HEK293 (cell line): ENCODE measurements around the gene CXADR.
A peak's percentile ranks its signal among the peaks of the same experiment; 100 is the strongest.

ENCODE experiments used
- BCL11B ChIP-seq: fragments of 450-650 bp; formaldehyde crosslinking; IDR thresholded peaks from 2 replicates; pipeline ENCODE4 v1.5.1; 2016; ENCODE audit warnings: low read depth, missing biosample characterization, missing genetic modification characterization
- GLIS1 ChIP-seq: fragments of 450-650 bp; formaldehyde crosslinking; IDR thresholded peaks from 2 replicates; pipeline ENCODE4 v1.5.1; 2016; ENCODE audit warnings: missing biosample characterization, missing genetic modification characterization
- GLIS2 ChIP-seq: fragments of 450-650 bp; formaldehyde crosslinking; IDR thresholded peaks from 2 replicates; pipeline ENCODE4 v1.5.1; 2016; ENCODE audit warnings: missing biosample characterization, missing genetic modification characterization
- HOXA7 ChIP-seq: sonication (generic); formaldehyde crosslinking; IDR thresholded peaks from 2 replicates; pipeline ENCODE4 v1.8.1; 2022; ENCODE audit warnings: missing genetic modification reagents, borderline replicate concordance
- HOXD13 ChIP-seq: sonication (generic); formaldehyde crosslinking; IDR thresholded peaks from 2 replicates; pipeline ENCODE4 v1.8.0; 2022; ENCODE audit warnings: missing genetic modification reagents, borderline replicate concordance
- KLF7 ChIP-seq: fragments of 450-650 bp; formaldehyde crosslinking; IDR thresholded peaks from 2 replicates; pipeline ENCODE4 v1.5.1; 2016; ENCODE audit warnings: missing biosample characterization, missing genetic modification characterization, borderline replicate concordance
- SALL2 ChIP-seq: fragments of 450-650 bp; formaldehyde crosslinking; IDR thresholded peaks from 2 replicates; pipeline ENCODE4 v1.5.0; 2017; ENCODE audit warnings: missing biosample characterization, mild to moderate bottlenecking, missing genetic modification characterization, borderline replicate concordance
- SCRT2 ChIP-seq: fragments of 450-650 bp; formaldehyde crosslinking; IDR thresholded peaks from 2 replicates; pipeline ENCODE4 v1.5.1; 2016; ENCODE audit warnings: missing biosample characterization, missing genetic modification characterization
- ZFHX2 ChIP-seq: fragments of 450-650 bp; formaldehyde crosslinking; conservative IDR thresholded peaks from 2 replicates; pipeline ENCODE4 v1.5.1; 2016; ENCODE audit warnings: missing biosample characterization, missing genetic modification characterization
- ZNF112 ChIP-seq: fragments of 450-650 bp; formaldehyde crosslinking; IDR thresholded peaks from 2 replicates; pipeline ENCODE4 v1.5.0; 2017; ENCODE audit warnings: missing biosample characterization, missing genetic modification characterization
- ZNF133 ChIP-seq: fragments of 450-650 bp; formaldehyde crosslinking; IDR thresholded peaks from 2 replicates; pipeline ENCODE4 v1.5.1; 2016; ENCODE audit warnings: missing biosample characterization, missing genetic modification characterization
- ZNF146 ChIP-seq: fragments of 450-650 bp; formaldehyde crosslinking; IDR thresholded peaks from 2 replicates; pipeline ENCODE4 v1.5.1; 2016; ENCODE audit warnings: missing biosample characterization, missing genetic modification characterization
- ZNF174 ChIP-seq: fragments of 450-650 bp; formaldehyde crosslinking; IDR thresholded peaks from 2 replicates; pipeline ENCODE4 v1.5.0; 2017; ENCODE audit warnings: missing biosample characterization, mild to moderate bottlenecking, missing genetic modification characterization
- ZNF510 ChIP-seq: fragments of 450-650 bp; formaldehyde crosslinking; IDR thresholded peaks from 2 replicates; pipeline ENCODE4 v1.5.1; 2018; ENCODE audit warnings: mild to moderate bottlenecking, missing genetic modification characterization, missing biosample characterization; ENCODE audit not compliant: insufficient replicate concordance
- ZNF514 ChIP-seq: fragments of 450-650 bp; formaldehyde crosslinking; IDR thresholded peaks from 2 replicates; pipeline ENCODE4 v1.5.1; 2016; ENCODE audit warnings: missing biosample characterization, missing genetic modification characterization
- ZNF521 ChIP-seq: fragments of 450-650 bp; formaldehyde crosslinking; IDR thresholded peaks from 2 replicates; pipeline ENCODE4 v1.5.1; 2017; ENCODE audit warnings: missing biosample characterization, mild to moderate bottlenecking, missing genetic modification characterization
- ZNF561 ChIP-seq: fragments of 450-650 bp; IDR thresholded peaks from 2 replicates; pipeline ENCODE4 v1.5.1; 2018; ENCODE audit warnings: missing biosample characterization, missing genetic modification characterization, borderline replicate concordance
- ZNF621 ChIP-seq: fragments of 450-650 bp; formaldehyde crosslinking; IDR thresholded peaks from 2 replicates; pipeline ENCODE4 v1.5.1; 2017; ENCODE audit warnings: missing biosample characterization, missing genetic modification characterization
- ZNF626 ChIP-seq: fragments of 450-650 bp; sonication (Bioruptor Pico); formaldehyde crosslinking; IDR thresholded peaks from 2 replicates; pipeline ENCODE4 v1.5.1; 2018; ENCODE audit warnings: missing biosample characterization, missing genetic modification characterization, inconsistent platforms
- ZNF660 ChIP-seq: fragments of 450-650 bp; IDR thresholded peaks from 2 replicates; pipeline ENCODE4 v1.5.1; 2018; ENCODE audit warnings: missing biosample characterization, mild to moderate bottlenecking, missing genetic modification characterization
- ZNF677 ChIP-seq: fragments of 450-650 bp; IDR thresholded peaks from 2 replicates; pipeline ENCODE4 v1.5.0; 2018; ENCODE audit warnings: missing biosample characterization, mild to moderate bottlenecking, missing genetic modification characterization, moderate library complexity
- ZNF777 ChIP-seq: fragments of 450-650 bp; formaldehyde crosslinking; IDR thresholded peaks from 2 replicates; pipeline ENCODE4 v1.5.1; 2017; ENCODE audit warnings: missing biosample characterization, missing genetic modification characterization, borderline replicate concordance
- ZSCAN30 ChIP-seq: fragments of 450-650 bp; IDR thresholded peaks from 2 replicates; pipeline ENCODE4 v1.5.1; 2018; ENCODE audit warnings: missing biosample characterization, mild to moderate bottlenecking, missing genetic modification characterization, moderate library complexity
- TF ChIP-seq, protein P1 (sequence below): fragments of 450-650 bp; formaldehyde crosslinking; IDR thresholded peaks from 2 replicates; pipeline ENCODE4 v1.5.1; 2016; ENCODE audit warnings: missing biosample characterization, missing genetic modification characterization
- TF ChIP-seq, protein P2 (sequence below): fragments of 450-650 bp; formaldehyde crosslinking; conservative IDR thresholded peaks from 2 replicates; pipeline ENCODE4 v1.5.1; 2016; ENCODE audit warnings: low read depth, missing biosample characterization, missing genetic modification characterization
- TF ChIP-seq, protein P3 (sequence below): fragments of 450-650 bp; formaldehyde crosslinking; IDR thresholded peaks from 2 replicates; pipeline ENCODE4 v1.5.1; 2017; ENCODE audit warnings: missing biosample characterization, missing genetic modification characterization
- TF ChIP-seq, protein P4 (sequence below): fragments of 450-650 bp; formaldehyde crosslinking; IDR thresholded peaks from 2 replicates; pipeline ENCODE4 v1.5.1; 2016; ENCODE audit warnings: missing biosample characterization, missing genetic modification characterization
- TF ChIP-seq, protein P5 (sequence below): fragments of 450-650 bp; formaldehyde crosslinking; IDR thresholded peaks from 2 replicates; pipeline ENCODE4 v1.5.1; 2016; ENCODE audit warnings: missing biosample characterization, missing genetic modification characterization
- TF ChIP-seq, protein P6 (sequence below): fragments of 450-650 bp; formaldehyde crosslinking; IDR thresholded peaks from 2 replicates; pipeline ENCODE4 v1.5.1; 2016; ENCODE audit warnings: missing biosample characterization, missing genetic modification characterization
- TF ChIP-seq, protein P7 (sequence below): fragments of 450-650 bp; formaldehyde crosslinking; IDR thresholded peaks from 2 replicates; pipeline ENCODE4 v1.5.1; 2016; ENCODE audit warnings: missing biosample characterization, missing genetic modification characterization

Gene CXADR

DNA sequence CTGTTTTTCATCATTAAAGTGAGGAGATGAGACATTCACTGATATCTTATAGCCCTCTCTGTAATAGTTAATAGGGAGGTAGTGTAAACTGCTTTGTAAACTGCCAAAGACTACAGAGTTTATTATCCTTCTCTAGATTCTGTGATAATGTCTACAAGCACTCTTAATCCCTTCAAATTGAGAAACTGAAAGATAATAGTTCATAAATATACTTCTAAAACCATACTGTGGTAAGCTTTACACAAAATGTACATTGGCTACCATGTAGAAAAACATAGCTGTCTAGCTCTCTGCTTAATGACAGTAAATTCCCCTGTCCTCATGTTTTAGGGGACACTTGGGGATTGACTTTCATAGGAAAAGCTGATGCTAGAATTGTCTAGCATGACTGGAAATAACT lies 39.6 kb downstream of the CXADR start (continued):
- no peak for TF ChIP-seq ZSCAN30 (tag by site-specific recombination)
- TF ChIP-seq ZNF133 (tag by site-specific recombination) = no peak
- no peak for TF ChIP-seq ZNF510 (tag by site-specific recombination)
- TF ChIP-seq, protein P1, sequence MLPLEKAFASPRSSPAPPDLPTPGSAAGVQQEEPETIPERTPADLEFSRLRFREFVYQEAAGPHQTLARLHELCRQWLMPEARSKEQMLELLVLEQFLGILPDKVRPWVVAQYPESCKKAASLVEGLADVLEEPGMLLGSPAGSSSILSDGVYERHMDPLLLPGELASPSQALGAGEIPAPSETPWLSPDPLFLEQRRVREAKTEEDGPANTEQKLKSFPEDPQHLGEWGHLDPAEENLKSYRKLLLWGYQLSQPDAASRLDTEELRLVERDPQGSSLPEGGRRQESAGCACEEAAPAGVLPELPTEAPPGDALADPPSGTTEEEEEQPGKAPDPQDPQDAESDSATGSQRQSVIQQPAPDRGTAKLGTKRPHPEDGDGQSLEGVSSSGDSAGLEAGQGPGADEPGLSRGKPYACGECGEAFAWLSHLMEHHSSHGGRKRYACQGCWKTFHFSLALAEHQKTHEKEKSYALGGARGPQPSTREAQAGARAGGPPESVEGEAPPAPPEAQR = no peak
- TF ChIP-seq, protein P2, sequence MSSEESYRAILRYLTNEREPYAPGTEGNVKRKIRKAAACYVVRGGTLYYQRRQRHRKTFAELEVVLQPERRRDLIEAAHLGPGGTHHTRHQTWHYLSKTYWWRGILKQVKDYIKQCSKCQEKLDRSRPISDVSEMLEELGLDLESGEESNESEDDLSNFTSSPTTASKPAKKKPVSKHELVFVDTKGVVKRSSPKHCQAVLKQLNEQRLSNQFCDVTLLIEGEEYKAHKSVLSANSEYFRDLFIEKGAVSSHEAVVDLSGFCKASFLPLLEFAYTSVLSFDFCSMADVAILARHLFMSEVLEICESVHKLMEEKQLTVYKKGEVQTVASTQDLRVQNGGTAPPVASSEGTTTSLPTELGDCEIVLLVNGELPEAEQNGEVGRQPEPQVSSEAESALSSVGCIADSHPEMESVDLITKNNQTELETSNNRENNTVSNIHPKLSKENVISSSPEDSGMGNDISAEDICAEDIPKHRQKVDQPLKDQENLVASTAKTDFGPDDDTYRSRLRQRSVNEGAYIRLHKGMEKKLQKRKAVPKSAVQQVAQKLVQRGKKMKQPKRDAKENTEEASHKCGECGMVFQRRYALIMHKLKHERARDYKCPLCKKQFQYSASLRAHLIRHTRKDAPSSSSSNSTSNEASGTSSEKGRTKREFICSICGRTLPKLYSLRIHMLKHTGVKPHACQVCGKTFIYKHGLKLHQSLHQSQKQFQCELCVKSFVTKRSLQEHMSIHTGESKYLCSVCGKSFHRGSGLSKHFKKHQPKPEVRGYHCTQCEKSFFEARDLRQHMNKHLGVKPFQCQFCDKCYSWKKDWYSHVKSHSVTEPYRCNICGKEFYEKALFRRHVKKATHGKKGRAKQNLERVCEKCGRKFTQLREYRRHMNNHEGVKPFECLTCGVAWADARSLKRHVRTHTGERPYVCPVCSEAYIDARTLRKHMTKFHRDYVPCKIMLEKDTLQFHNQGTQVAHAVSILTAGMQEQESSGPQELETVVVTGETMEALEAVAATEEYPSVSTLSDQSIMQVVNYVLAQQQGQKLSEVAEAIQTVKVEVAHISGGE (tag by site-specific recombination) = no peak
- no peak for TF ChIP-seq ZNF561 (tag by site-specific recombination)
- no peak for TF ChIP-seq GLIS2 (tag by site-specific recombination)
- no peak for TF ChIP-seq HOXA7 (CRISPR knock-in tag)
- TF ChIP-seq ZNF626 = no peak
- no peak for TF ChIP-seq ZNF777 (tag by site-specific recombination)
- no peak for TF ChIP-seq ZNF677 (tag by site-specific recombination)
- TF ChIP-seq ZNF174 (tag by site-specific recombination) = no peak
- TF ChIP-seq, protein P3, sequence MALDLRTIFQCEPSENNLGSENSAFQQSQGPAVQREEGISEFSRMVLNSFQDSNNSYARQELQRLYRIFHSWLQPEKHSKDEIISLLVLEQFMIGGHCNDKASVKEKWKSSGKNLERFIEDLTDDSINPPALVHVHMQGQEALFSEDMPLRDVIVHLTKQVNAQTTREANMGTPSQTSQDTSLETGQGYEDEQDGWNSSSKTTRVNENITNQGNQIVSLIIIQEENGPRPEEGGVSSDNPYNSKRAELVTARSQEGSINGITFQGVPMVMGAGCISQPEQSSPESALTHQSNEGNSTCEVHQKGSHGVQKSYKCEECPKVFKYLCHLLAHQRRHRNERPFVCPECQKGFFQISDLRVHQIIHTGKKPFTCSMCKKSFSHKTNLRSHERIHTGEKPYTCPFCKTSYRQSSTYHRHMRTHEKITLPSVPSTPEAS (tag by site-specific recombination) = no peak
- TF ChIP-seq ZNF660 (tag by site-specific recombination) = no peak
- TF ChIP-seq, protein P4, sequence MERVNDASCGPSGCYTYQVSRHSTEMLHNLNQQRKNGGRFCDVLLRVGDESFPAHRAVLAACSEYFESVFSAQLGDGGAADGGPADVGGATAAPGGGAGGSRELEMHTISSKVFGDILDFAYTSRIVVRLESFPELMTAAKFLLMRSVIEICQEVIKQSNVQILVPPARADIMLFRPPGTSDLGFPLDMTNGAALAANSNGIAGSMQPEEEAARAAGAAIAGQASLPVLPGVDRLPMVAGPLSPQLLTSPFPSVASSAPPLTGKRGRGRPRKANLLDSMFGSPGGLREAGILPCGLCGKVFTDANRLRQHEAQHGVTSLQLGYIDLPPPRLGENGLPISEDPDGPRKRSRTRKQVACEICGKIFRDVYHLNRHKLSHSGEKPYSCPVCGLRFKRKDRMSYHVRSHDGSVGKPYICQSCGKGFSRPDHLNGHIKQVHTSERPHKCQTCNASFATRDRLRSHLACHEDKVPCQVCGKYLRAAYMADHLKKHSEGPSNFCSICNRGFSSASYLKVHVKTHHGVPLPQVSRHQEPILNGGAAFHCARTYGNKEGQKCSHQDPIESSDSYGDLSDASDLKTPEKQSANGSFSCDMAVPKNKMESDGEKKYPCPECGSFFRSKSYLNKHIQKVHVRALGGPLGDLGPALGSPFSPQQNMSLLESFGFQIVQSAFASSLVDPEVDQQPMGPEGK = no peak
- no peak for TF ChIP-seq BCL11B (tag by site-specific recombination)
- TF ChIP-seq, protein P5, sequence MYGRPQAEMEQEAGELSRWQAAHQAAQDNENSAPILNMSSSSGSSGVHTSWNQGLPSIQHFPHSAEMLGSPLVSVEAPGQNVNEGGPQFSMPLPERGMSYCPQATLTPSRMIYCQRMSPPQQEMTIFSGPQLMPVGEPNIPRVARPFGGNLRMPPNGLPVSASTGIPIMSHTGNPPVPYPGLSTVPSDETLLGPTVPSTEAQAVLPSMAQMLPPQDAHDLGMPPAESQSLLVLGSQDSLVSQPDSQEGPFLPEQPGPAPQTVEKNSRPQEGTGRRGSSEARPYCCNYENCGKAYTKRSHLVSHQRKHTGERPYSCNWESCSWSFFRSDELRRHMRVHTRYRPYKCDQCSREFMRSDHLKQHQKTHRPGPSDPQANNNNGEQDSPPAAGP (tag by site-specific recombination) = no peak
- no peak for TF ChIP-seq SCRT2 (tag by site-specific recombination)
- no peak for TF ChIP-seq ZFHX2 (tag by site-specific recombination)
- TF ChIP-seq, protein P6, sequence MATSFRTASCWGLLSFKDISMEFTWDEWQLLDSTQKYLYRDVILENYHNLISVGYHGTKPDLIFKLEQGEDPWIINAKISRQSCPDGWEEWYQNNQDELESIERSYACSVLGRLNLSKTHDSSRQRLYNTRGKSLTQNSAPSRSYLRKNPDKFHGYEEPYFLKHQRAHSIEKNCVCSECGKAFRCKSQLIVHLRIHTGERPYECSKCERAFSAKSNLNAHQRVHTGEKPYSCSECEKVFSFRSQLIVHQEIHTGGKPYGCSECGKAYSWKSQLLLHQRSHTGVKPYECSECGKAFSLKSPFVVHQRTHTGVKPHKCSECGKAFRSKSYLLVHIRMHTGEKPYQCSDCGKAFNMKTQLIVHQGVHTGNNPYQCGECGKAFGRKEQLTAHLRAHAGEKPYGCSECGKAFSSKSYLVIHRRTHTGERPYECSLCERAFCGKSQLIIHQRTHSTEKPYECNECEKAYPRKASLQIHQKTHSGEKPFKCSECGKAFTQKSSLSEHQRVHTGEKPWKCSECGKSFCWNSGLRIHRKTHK = no peak
- no peak for TF ChIP-seq ZNF112 (tag by site-specific recombination)
- no peak for TF ChIP-seq SALL2 (tag by site-specific recombination)
- no peak for TF ChIP-seq HOXD13 (CRISPR knock-in tag)
- no peak for TF ChIP-seq KLF7 (tag by site-specific recombination)
- peak; percentile 71 for TF ChIP-seq GLIS1
- TF ChIP-seq ZNF146 (tag by site-specific recombination) = no peak
- TF ChIP-seq ZNF621 (tag by site-specific recombination) = no peak
- no peak for TF ChIP-seq ZNF514 (tag by site-specific recombination)
- TF ChIP-seq, protein P7, sequence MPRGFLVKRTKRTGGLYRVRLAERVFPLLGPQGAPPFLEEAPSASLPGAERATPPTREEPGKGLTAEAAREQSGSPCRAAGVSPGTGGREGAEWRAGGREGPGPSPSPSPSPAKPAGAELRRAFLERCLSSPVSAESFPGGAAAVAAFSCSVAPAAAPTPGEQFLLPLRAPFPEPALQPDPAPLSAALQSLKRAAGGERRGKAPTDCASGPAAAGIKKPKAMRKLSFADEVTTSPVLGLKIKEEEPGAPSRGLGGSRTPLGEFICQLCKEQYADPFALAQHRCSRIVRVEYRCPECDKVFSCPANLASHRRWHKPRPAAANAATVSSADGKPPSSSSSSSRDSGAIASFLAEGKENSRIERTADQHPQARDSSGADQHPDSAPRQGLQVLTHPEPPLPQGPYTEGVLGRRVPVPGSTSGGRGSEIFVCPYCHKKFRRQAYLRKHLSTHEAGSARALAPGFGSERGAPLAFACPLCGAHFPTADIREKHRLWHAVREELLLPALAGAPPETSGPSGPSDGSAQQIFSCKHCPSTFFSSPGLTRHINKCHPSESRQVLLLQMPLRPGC (tag by site-specific recombination) = no peak
- no peak for TF ChIP-seq ZNF521
